Measurements from ENCODE around the gene RGS5. TPM values are rescaled to one million over a fixed set of nuclear protein-coding genes. Genes with fewer than 3 reads are reported as not detected.
"Not testable (repeated sequence)": the region's sequence is repeated elsewhere in the genome, so short reads cannot be mapped to it uniquely, and the experiment has no call there.

Gene RGS5
- total RNA-seq, 1 donor from 2014 or later = 209 TPM

- H3K27ac Mint-ChIP-seq = no peak overlapping the region
- peaks cover 7% of the 10 kb centered on the region for H3K9me3 Mint-ChIP-seq
- no peak for TF ChIP-seq CTCF (IDR thresholded peaks at IDR 0.05; ENCODE audit: unreplicated experiment)
- H3K36me3 Mint-ChIP-seq = peaks cover 5% of the 10 kb centered on the region
- H3K27me3 Mint-ChIP-seq (ENCODE audit: low read depth) = no peaks in the 10 kb centered on the region
- H3K4me1 Mint-ChIP-seq = peaks cover 11% of the 10 kb centered on the region
- no peak overlapping the region for H3K4me3 Mint-ChIP-seq
- no peak for DNase-seq (ENCODE audit: low spot score in 2 of 2, unreplicated experiment in 2 of 2)
Observed at GRCh38 chr1:163231385-163231784, 28.7 kb upstream of the RGS5 start.

- Mint-ChIP-seq H3K27me3 (ENCODE audit: low read depth) (no peaks in the 10 kb centered on the region), H3K4me3 (no peak overlapping the region), H3K36me3 (peaks cover 5% of the 10 kb centered on the region), H3K27ac (no peak overlapping the region), H3K4me1 (peaks cover 11% of the 10 kb centered on the region), H3K9me3 (peaks cover 7% of the 10 kb centered on the region)
- TF ChIP-seq CTCF (IDR thresholded peaks at IDR 0.05; ENCODE audit: unreplicated experiment) = no peak
- no peak for DNase-seq (ENCODE audit: low spot score in 2 of 2, unreplicated experiment in 2 of 2)
Observed at GRCh38 chr1:163230827-163231226, 28.1 kb upstream of the RGS5 start.

GRCh38 chr1:163228271-163228670, 25.6 kb upstream of the RGS5 start:
- not testable (repeated sequence) for H3K27ac Mint-ChIP-seq; H3K4me3 Mint-ChIP-seq; H3K36me3 Mint-ChIP-seq; DNase-seq (ENCODE audit: low spot score in 2 of 2, unreplicated experiment in 2 of 2); H3K27me3 Mint-ChIP-seq (ENCODE audit: low read depth)
- peaks cover 19% of the 10 kb centered on the region for H3K9me3 Mint-ChIP-seq
- peaks cover 15% of the 10 kb centered on the region for H3K4me1 Mint-ChIP-seq

GRCh38 chr1:163227126-163227525, 24.4 kb upstream of the RGS5 start:
- H3K4me3 Mint-ChIP-seq = no peak overlapping the region
- DNase-seq (ENCODE audit: low spot score in 2 of 2, unreplicated experiment in 2 of 2) = no peak
- no peak overlapping the region for H3K27ac Mint-ChIP-seq
- TF ChIP-seq CTCF (IDR thresholded peaks at IDR 0.05; ENCODE audit: unreplicated experiment) = no peak
- H3K27me3 Mint-ChIP-seq (ENCODE audit: low read depth) = no peaks in the 10 kb centered on the region
- peaks cover 22% of the 10 kb centered on the region for H3K9me3 Mint-ChIP-seq
- H3K4me1 Mint-ChIP-seq = peaks cover 10% of the 10 kb centered on the region
- H3K36me3 Mint-ChIP-seq = peaks cover 7% of the 10 kb centered on the region

- Mint-ChIP-seq H3K4me3 (no peak overlapping the region), H3K27ac (no peak overlapping the region), H3K27me3 (ENCODE audit: low read depth) (peaks cover 5% of the 10 kb centered on the region), H3K36me3 (no peaks in the 10 kb centered on the region), H3K9me3 (peaks cover 12% of the 10 kb centered on the region), H3K4me1 (peaks cover 2% of the 10 kb centered on the region)
- TF ChIP-seq CTCF (IDR thresholded peaks at IDR 0.05; ENCODE audit: unreplicated experiment) = no peak
- DNase-seq (ENCODE audit: low spot score in 2 of 2, unreplicated experiment in 2 of 2) = no peak
Observed at GRCh38 chr1:163213626-163214025, 10.9 kb upstream of the RGS5 start.

- DNase-seq (ENCODE audit: low spot score in 2 of 2, unreplicated experiment in 2 of 2) = no peak
- H3K9me3 Mint-ChIP-seq = peaks cover 12% of the 10 kb centered on the region
- no peak for TF ChIP-seq CTCF (IDR thresholded peaks at IDR 0.05; ENCODE audit: unreplicated experiment)
- no peak overlapping the region for H3K27ac Mint-ChIP-seq
- no peaks in the 10 kb centered on the region for H3K36me3 Mint-ChIP-seq
- peaks cover 5% of the 10 kb centered on the region for H3K27me3 Mint-ChIP-seq (ENCODE audit: low read depth)
- H3K4me1 Mint-ChIP-seq = no peaks in the 10 kb centered on the region
- H3K4me3 Mint-ChIP-seq = no peak overlapping the region
Observed at GRCh38 chr1:163211667-163212066, 9.0 kb upstream of the RGS5 start.
